MM.1S (cell line): ENCODE results near the gene ZNF587B.

Experiments used
- DNase-seq: peaks from one replicate; pipeline ENCODE4 v3.0.0-alpha.2; 2015
- H2AFZ ChIP-seq: fragments of 300-600 bp; sonication (generic); 2 replicates; pipeline ENCODE4 v1.6.0; 2016; ENCODE audit warnings: antibody characterized with exemption, low read length
- H3F3A ChIP-seq: fragments of 300-600 bp; sonication (generic); 2 replicates; pipeline ENCODE4 v1.6.1; 2016; ENCODE audit warnings: mild to moderate bottlenecking, antibody characterized with exemption, low read length, moderate library complexity, mixed read lengths; ENCODE audit not compliant: insufficient read depth
- H3K27ac ChIP-seq: fragments of 300-600 bp; sonication (generic); 2 replicates; pipeline ENCODE4 v1.5.1; 2016; ENCODE audit warnings: mild to moderate bottlenecking, low read length
- H3K27me3 ChIP-seq: fragments of 300-600 bp; sonication (generic); replicated peaks from 2 replicates; pipeline ENCODE4 v1.6.0; 2016; ENCODE audit warnings: low read length; ENCODE audit not compliant: insufficient read depth
- H3K36me3 ChIP-seq: fragments of 300-600 bp; sonication (generic); replicated peaks from 2 replicates; pipeline ENCODE4 v1.6.1; 2016; ENCODE audit warnings: mild to moderate bottlenecking, low read length, mixed read lengths; ENCODE audit not compliant: insufficient read depth
- H3K4me1 ChIP-seq: fragments of 300-600 bp; sonication (generic); 2 replicates; pipeline ENCODE4 v1.6.1; 2016; ENCODE audit warnings: low read length, mixed read lengths
- H3K4me2 ChIP-seq: fragments of 300-600 bp; sonication (generic); 2 replicates; pipeline ENCODE4 v1.6.0; 2016; ENCODE audit warnings: low read depth, low read length
- H3K4me3 ChIP-seq: fragments of 300-600 bp; sonication (generic); 2 replicates; pipeline ENCODE4 v1.5.1; 2016; ENCODE audit warnings: low read length, mixed read lengths
- H3K79me2 ChIP-seq: fragments of 300-600 bp; sonication (generic); 2 replicates; pipeline ENCODE4 v1.6.1; 2016; ENCODE audit warnings: mixed run types, low read length, mixed read lengths
- H3K9ac ChIP-seq: fragments of 300-600 bp; sonication (generic); 2 replicates; pipeline ENCODE4 v1.6.1; 2016; ENCODE audit warnings: low read length, mixed read lengths
- H3K9me2 ChIP-seq: fragments of 300-600 bp; sonication (generic); replicated peaks from 2 replicates; pipeline ENCODE4 v1.6.1; 2016; ENCODE audit warnings: mild to moderate bottlenecking, low read length, mixed read lengths; ENCODE audit not compliant: insufficient read depth
- H3K9me3 ChIP-seq: fragments of 300-600 bp; sonication (generic); replicated peaks from 2 replicates; pipeline ENCODE4 v1.6.1; 2016; ENCODE audit warnings: mild to moderate bottlenecking, low read length, mixed read lengths; ENCODE audit not compliant: insufficient read depth
- H4K20me1 ChIP-seq: fragments of 300-600 bp; sonication (generic); 2 replicates; pipeline ENCODE4 v1.6.1; 2016; ENCODE audit warnings: mild to moderate bottlenecking, low read length, moderate library complexity, mixed read lengths; ENCODE audit not compliant: insufficient read depth
- CTCF ChIP-seq: fragments of 300-600 bp; sonication (generic); IDR thresholded peaks from 2 replicates; pipeline ENCODE4 v1.5.1; 2016; ENCODE audit warnings: antibody characterized with exemption, low read length, mixed read lengths
- EZH2 ChIP-seq: fragments of 300-600 bp; sonication (generic); optimal IDR thresholded peaks from 2 replicates; pipeline ENCODE3; 2017; ENCODE audit warnings: low read depth, mild to moderate bottlenecking, antibody characterized with exemption, low read length, mixed read lengths
- EZH2phosphoT487 ChIP-seq: fragments of 300-600 bp; sonication (generic); IDR thresholded peaks from 2 replicates; pipeline ENCODE4 v1.6.1; 2018; ENCODE audit warnings: antibody characterized with exemption, low read length

The ZNF587B gene

GRCh38 chr19:57802269-57802668 lies 27.8 kb upstream of the ZNF587B start:
- H3K27ac ChIP-seq = no peak overlapping the region
- H3K4me1 ChIP-seq = no peaks in the 10 kb centered on the region
- H3F3A ChIP-seq = no peaks in the 10 kb centered on the region
- 0 out of 2 replicates have a peak, but pooled peaks cover 4% of the 10 kb centered on the region for H3K79me2 ChIP-seq
- no peak overlapping the region for H3K4me2 ChIP-seq
- H2AFZ ChIP-seq = no peak overlapping the region
- no peaks in the 10 kb centered on the region for H3K9me3 ChIP-seq
- H3K4me3 ChIP-seq = no peak overlapping the region
- H3K36me3 ChIP-seq = no peaks in the 10 kb centered on the region
- TF ChIP-seq EZH2phosphoT487 (no peak), EZH2 (no peak), CTCF (no peak)
- no peaks in the 10 kb centered on the region for H3K27me3 ChIP-seq
- no peaks in the 10 kb centered on the region for H4K20me1 ChIP-seq
- H3K9ac ChIP-seq = no peak overlapping the region
- no peak for DNase-seq
- no peaks in the 10 kb centered on the region for H3K9me2 ChIP-seq

GRCh38 chr19:57803265-57803593 lies 26.9 kb upstream of the ZNF587B start:
- H3K4me3 ChIP-seq = no peak overlapping the region
- H3K36me3 ChIP-seq = 0 out of 2 replicates have a peak, but pooled peaks cover 3% of the 10 kb centered on the region
- no peaks in the 10 kb centered on the region for H3K4me1 ChIP-seq
- no peak overlapping the region for H3K4me2 ChIP-seq
- no peaks in the 10 kb centered on the region for H3K9me3 ChIP-seq
- no peak overlapping the region for H3K27ac ChIP-seq
- no peak overlapping the region for H3K9ac ChIP-seq
- H3F3A ChIP-seq = no peaks in the 10 kb centered on the region
- no peaks in the 10 kb centered on the region for H3K27me3 ChIP-seq
- H2AFZ ChIP-seq = no peak overlapping the region
- no peaks in the 10 kb centered on the region for H4K20me1 ChIP-seq
- H3K9me2 ChIP-seq = no peaks in the 10 kb centered on the region
- DNase-seq = no peak
- TF ChIP-seq EZH2 (no peak), CTCF (no peak), EZH2phosphoT487 (no peak)
- H3K79me2 ChIP-seq = 0 out of 2 replicates have a peak, but pooled peaks cover 4% of the 10 kb centered on the region

GRCh38 chr19:57803594-57804325 lies 26.3 kb upstream of the ZNF587B start:
- Histone ChIP-seq H3K4me1 (no peaks in the 10 kb centered on the region), H3K9me3 (no peaks in the 10 kb centered on the region), H3K36me3 (0 out of 2 replicates have a peak, but pooled peaks cover 4% of the 10 kb centered on the region), H3K4me3 (no peak overlapping the region), H3K4me2 (no peak overlapping the region), H4K20me1 (no peaks in the 10 kb centered on the region), H2AFZ (no peak overlapping the region), H3F3A (no peaks in the 10 kb centered on the region), H3K9me2 (no peaks in the 10 kb centered on the region), H3K79me2 (0 out of 2 replicates have a peak, but pooled peaks cover 4% of the 10 kb centered on the region), H3K27ac (no peak overlapping the region), H3K9ac (no peak overlapping the region), H3K27me3 (no peaks in the 10 kb centered on the region)
- TF ChIP-seq EZH2 (no peak), EZH2phosphoT487 (no peak), CTCF (no peak)
- no peak for DNase-seq
